HG03565 (cell line): ENCODE results near the gene SVEP1.
"Not testable (repeated sequence)": the region's sequence is repeated elsewhere in the genome, so short reads cannot be mapped to it uniquely, and the experiment has no call there.

ENCODE experiments used
- ATAC-seq: cut with Tn5 transposase; IDR thresholded peaks from one replicate; pipeline ENCODE4 v1.9.1; 2021; ENCODE audit warnings: mild to moderate bottlenecking, moderate library complexity; ENCODE audit not compliant: unreplicated experiment

Gene SVEP1

DNA sequence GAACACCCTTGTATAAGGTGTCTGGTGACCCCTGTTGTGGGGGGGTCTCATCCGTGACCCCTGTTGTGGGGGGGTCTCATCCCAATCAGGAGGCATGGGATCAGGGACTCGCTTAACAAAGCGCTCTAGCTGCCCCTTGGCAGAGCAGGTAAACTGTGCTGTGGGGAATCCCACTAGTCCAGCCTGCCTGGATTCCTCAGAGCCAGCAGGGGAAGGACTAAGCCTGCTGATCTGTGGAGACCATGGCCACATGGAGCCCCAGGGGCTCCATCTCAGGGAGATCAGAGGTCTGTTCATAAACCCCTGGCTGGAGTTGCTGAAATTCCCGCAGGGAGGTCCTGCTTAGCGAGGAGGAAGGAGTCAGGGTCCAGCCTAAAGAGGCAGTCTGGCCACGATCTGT is 196.1 kb downstream of the SVEP1 start:
- no peak for ATAC-seq

DNA sequence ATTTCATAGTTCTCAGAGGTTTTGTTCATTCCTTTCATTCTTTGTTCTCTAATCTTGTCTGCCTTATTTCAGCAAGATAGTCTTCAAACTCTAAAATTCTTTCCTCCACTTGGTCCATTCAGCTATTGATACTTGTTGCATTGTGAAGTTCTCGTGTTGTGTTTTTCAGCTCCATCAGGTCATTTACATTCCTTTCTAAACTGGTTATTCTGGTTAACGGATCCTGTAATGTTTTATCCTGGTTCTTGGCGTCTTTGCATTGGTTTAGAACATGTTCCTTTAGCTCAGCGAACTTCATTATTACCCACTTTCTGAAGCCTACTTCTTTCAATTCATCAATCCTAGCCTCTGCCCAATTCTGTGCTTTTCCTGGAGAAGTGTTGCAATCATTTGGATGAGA is 196.8 kb downstream of the SVEP1 start:
- ATAC-seq: no peak

DNA sequence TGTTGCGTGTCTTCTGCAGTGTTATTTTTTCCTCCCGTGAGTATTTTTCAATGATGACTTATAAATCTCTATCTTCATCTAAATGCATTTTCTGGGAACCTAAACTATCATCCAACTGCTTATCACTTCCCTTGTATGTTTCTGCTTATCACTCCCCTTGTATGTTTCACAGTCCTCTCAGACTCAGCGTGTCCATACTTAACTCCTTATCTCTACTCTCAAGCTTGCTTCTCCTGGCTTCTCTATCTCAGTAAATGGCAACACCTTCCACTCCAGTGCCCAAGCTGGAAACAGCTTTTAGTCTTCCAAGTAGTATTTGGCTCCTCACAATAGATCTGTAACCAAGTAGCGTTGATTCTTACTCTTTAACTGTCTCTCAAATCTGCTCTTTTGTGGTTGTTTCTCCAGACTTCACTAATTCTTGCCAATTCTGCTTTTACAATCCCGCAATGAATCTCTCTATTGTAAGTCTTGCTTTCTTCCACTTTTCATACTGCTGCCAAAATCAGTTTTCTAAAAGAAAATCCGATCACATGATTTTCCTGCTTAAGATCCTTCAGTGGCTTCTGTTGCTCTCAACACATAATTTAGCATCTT is 208.0 kb downstream of the SVEP1 start:
- ATAC-seq: no peak

DNA sequence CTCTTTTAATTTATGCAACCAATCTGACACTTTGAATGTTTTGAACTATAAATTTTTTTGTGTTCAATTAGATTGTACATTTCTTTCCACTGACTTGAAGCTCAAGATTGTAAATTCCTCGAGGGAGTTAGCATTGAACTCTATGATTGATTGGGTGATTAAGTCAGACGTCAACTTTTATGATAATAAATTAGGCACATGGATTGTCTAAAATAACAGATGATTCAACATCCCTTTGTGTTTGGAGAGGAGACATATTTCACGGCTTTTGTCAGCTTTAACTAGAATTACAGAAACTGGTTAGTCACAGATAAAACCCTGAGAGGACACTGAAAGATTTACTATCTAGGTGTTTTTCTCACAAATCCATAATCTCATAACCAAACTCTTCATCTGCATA is 209.2 kb downstream of the SVEP1 start:
- ATAC-seq: no peak

DNA sequence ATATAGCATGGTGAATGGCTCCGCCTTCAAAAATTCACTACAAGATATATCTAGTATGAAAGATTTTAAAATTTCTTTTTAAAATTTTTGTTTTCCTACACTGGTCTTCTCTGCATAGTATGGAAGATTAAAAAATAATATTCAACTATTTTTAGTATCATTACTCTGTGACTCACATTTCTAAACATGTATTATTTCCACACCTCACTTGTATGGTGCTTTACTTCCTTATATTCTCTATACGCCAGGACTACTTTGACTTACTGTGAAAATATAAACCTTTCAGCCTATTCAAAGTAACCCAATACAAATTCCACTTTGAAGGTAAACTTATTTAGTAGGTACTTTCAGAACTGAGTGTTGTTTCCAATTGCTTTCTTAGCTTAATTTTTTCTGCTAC is 215.1 kb downstream of the SVEP1 start:
- ATAC-seq: no peak

DNA sequence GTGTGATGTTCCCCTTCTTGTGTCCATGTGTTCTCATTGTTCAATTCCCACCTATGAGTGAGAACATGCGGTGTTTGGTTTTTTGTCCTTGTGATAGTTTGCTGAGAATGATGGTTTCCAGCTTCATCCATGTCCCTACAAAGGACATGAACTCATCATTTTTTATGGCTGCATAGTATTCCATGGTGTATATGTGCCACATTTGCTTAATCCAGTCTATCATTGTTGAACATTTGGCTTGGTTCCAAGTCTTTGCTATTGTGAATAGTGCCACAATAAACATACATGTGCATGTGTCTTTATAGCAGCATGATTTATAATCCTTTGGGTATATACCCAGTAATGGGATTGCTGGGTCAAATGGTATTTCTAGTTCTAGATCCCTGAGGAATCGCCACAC is 220.5 kb downstream of the SVEP1 start:
- ATAC-seq: not testable (repeated sequence)

DNA sequence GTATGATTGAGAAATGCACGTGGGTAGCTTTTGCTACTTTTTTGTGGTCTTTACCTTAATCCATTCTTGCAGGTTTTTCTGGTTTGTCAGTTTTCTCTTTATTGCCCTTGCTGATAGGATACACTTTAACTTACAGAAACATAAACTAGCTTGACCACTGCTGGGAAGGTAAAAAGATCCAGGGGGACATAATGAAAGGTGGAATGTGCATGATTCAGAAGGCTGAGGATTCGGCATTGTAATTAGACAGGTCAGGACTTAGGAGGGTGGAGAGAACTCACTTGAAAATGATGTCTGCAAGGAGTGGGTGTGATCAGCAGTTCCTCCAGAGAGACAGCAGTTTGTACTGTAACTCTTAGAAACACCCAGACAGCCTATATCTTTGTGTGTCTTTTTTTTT is 222.0 kb downstream of the SVEP1 start:
- ATAC-seq: no peak

DNA sequence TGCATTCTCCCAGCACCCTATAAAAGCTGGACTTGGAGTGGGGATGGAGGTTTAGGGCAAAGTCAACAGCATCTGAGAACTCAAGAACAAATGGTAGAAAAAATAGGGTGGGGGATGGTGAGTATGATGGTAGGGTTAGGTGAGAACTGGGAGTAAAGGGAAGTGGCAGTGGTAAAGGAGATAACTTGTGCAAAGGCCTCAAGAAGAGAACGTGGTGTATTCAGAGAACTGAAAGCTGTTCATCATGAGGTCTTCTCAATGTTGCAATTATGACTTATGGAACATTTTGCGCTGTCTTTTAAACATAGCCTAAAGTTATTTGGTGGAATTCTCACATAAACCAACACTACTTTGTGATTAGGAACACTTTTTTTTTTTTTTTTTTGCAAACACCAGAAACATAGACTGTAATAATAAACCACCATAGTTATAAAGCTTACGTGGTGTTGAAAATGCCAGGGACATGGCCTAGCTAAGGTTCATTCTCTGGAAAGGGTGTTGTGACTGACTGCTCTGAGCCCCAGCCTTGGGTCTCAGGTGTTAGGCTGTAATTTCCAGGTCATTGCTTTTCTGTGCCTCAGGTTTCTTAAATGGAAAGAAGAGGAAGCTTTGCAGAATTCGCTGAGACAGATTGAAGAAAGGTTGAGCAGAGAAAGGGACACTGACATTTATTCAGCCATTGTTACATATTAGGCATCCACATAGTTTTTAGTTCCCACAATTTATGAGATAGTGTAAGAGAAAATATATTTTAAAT is 222.7 kb downstream of the SVEP1 start:
- ATAC-seq: no peak

DNA sequence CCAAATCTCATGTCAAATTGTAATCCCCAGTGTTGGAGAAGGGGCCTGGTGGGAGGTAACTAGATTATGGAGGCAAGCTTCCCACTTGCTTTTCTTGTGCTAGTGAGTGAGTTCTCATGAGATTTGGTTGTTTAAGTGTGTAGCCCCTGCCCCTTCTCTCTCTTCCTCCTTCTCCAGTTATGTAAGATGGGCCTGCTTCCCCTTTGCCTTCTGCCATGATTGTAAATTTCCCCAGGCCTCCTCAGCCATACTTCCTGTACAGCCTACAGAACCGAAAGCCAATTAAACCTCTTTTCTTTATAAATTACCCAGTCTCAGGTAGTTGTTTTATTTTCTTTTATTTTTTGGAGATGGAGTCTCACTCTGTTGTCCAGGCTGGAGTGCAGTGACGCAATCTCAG is 223.6 kb downstream of the SVEP1 start:
- ATAC-seq: no peak

DNA sequence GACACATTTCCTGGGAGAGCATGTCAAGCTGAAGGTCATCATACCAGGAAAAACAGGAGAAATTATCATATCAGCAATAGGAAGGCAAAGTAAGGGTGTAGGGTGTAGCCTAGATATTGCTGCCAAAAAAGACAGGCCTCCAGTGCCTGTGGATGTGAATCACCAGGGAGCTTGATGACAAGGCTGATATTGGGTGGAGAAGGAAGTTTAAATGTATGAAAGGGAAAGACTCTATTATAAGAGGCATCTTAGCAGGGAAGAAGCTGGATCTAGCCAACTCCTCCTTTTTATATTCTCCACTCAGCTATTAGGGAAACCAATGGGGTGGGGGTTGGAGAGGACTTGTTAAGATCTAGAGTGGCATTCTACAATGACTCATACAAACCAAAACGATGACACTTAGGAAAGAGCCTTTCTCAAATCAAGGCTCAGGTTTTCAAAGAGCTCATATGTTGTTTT is 228.5 kb downstream of the SVEP1 start:
- ATAC-seq: no peak

DNA sequence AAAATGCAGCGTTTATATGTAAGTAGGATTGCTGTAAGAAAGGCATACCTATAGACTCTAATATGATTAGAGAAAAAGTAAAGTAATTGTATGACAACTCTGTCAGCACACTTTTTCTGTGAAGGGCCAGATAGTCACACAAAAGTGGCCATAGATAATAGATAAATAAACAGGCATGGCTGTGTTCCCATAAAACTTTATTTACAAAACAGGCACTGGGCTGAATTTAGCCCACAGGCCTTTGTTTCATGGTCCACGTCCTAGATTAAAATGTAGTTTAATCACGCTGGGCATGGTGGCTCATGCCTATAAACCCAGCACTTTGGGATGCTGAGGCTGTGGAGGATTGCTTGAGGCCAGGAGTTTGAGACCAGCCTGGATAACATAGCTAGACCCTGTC is 233.2 kb downstream of the SVEP1 start:
- no peak for ATAC-seq

DNA sequence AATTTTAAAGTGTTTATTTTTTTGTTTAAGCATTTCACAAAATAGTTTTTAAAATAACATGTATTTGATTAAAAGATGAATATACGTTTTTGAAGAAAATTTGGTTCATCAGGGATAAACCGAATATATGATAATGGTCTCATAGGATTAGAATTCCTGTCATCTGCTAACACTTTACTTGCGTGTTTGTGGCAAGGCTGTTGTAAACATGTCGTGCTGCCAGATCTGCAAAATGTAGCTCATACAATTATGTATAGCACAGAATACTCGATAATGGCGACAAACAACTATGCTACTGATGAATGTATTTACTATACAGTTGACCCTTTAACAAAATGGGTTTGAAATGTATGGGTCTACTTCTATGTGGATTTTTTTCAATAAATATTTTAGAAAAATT is 234.7 kb downstream of the SVEP1 start:
- ATAC-seq: no peak

DNA sequence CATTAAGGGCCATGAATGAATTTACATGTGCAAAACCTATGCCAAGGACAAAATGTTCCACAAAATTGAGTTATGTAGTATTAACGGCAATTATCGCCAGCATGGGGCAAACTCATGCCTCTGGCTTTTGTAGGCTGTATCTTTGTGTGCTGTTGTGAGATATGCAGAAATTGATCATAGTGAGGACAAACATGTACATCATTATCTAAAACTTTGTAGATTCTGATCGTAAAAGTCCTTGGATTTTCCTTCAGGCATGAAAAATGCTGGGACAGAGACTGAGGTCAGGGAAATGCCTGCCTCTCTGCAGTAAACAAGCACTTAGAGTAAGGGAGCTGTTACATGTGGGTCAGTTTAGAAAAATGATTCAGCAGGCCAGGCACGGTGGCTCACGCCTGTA is 236.0 kb downstream of the SVEP1 start:
- no peak for ATAC-seq

DNA sequence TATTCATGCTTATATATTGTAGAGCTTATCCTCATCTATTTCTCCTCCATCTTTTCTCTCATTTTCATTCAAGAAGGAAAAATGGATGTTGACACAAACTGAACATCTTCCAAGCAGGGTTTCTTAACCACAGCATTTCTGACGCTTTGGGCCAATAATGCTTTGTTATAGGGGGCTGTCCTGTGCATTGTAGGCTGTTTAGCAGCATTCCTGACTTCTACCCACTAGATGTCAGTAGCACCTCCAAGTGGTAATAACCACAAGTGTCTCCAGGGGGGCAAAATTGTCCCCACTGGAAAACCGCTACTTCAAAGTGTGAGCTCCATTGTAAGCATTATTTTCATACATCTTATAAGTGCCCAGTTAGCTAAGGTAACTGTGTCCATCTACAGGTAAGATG is 239.2 kb downstream of the SVEP1 start:
- ATAC-seq: no peak

DNA sequence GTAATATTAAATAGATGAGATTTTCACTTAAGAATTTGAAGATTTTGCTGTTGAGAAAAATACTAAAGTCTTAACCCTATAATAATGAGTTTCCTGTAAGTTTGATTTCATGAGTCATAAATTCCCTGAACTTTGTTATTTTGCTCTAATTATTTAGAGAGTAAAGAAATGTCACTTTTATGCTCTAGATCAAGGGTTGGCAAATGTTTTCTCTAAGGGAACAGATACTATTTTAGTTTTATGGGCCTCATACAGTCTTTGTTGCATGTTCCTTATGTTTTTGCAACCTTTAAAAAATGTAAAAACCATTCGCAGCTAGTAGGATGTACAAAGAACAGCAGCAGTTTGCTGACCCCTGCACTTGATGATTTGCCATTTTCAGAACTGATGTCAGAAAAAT is 241.4 kb downstream of the SVEP1 start:
- no peak for ATAC-seq

DNA sequence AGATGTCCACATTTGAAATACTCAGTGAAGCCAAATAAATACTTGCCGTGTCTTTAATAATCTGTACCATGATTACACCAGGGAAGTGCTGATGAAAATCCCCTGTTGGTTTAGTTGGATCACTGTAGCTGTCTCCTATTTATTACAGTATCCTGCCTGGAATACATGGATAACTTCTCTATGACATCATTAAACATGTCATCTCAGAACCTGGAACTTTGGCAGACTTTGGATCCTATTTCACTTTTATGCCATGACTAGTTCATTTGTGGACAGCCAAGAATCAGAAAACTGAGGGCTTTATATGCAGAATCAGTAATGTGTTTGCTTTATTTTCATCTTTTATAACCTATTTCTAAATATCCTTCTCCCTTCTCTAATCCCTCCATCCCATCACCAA is 241.8 kb downstream of the SVEP1 start, which contains the start of gene TXNDC8:
Gene TXNDC8 (minus strand): TSS at position 137 of the 400 bp plus-strand sequence.
- ATAC-seq: no peak

DNA sequence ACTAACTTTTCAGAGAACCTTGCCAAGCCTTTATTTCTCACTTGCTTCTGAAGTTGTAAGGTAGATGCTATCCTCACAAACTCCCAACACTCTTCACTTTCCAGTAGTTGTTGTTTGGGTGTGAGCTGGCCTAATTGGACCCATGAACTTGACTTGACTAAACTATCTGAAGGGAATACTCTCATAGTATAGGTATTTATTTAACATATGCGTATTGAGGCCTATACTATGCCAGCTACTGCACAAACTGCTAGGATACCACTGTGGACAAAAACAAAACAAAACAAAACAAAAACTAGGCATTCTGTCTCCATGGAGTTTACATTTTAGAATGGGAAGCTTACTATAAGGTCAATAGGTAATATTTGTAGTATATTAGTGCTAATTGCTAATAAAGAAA is 243.2 kb downstream of the SVEP1 start:
- ATAC-seq: no peak

DNA sequence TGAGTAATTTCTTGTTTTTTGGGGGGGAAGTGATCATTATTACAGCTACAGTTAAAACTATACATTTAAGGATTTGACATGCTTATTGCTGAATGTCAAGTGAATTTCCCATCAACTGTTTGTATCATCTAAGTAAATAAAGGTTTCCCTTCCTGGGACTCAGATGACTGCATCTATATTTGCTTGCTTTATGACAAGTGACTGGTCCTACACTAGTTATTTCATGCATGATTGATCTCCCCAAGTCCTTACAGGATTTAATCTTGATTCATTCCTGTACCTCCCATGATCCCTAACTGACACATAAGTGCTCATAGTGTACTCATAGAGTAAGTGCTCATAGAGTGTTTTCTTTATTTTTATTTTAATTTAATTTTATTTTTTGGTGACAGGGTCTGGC is 244.7 kb downstream of the SVEP1 start:
- no peak for ATAC-seq

DNA sequence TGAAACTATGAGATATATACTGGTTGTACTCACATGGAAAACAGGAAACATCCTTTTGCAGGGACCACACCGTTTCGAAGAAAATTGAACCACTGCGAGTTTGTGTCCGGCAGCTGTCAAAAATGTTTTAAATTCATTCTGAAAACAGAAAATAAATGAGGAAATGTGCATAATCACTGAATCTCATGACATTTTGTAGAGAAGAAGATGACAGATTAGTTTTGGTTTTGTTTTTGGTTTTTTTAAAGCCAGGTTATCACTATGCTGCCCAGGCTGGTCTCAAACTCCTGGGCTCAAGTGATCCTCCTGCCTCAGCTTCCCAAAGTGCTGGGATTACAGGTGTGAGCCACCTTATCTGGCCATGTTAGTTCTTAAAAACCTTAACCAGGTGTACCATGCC is 245.4 kb downstream of the SVEP1 start:
- ATAC-seq: peak; percentile 57

DNA sequence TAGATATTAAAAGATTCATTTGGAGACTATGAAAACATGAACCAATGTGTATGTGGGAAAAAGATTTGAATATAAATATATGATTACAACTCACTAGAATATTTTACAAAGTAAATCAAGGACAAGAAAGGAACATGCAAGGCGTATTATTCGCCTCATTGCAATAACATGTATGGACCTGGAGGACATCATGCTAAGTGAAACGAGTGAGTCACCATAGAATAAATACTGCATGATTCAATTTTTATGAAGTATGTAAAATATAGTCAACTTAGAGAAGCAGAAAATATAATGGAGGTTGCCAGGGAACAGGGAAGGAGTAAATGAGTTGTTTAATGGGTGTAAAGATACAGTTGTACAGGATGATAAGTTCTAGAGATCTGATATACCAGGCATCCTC is 246.8 kb downstream of the SVEP1 start:
- no peak for ATAC-seq

DNA sequence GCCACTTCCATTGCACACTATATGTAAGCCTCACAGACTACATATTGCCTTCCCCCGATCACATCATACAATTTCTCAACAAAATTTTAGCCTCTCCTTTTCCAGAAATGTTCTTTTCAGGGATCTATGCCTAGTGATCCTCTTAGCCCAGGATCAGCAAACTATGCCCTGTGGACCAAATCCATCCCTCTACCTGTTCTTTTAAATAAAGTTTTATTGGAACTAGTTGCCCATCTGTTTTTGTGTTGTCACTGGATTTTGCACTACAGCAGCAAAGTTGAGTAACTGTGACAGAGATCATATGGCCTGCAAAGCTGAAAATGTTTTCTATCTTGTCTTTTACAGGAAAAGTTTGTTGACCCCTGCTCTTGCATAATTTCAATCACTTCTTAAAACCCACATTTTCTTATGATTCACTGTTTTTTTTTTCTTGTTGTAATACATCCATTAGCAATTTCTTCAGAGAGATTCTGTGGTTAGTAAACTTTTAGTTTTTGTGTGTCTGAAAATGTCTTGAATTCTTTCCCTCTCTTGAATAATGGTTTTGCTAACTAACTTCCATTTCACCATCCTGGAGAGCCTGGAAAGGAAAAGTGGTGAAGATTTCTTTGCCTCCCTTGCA is 248.9 kb downstream of the SVEP1 start:
- no peak for ATAC-seq

DNA sequence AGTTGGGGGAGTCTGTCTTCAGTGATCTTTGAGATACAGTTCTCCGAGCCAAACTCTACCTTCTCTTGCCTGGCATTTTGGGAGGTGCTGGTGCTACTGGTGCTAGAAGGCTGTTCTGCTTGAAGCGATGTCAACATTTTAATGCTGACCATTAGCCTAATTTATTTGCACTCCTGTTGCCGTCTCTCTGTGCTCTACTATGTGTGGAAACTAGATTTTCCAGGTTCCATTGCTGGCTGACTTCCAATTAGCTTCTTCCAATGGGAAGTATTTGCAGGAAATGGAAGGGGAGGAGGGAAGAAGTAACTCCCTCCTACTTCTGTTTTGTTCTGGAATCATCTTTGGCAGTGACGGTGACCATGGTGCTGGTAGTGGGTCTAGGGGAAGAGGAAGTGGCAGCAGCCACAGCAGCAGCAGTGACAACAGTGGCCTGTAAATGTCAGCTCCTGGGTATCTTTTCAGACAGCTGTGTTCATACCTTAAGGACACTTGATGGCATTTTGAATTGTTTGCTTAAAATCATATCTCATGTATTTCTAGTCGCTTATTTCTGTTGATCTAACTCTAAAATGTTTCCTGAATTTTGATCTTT is 249.8 kb downstream of the SVEP1 start:
- ATAC-seq: no peak
